ENCODE data around the gene SCN11A. TPM values are rescaled to one million over a fixed set of nuclear protein-coding genes. Genes with fewer than 3 reads are reported as not detected.

SCN11A gene
- polyA plus RNA-seq, 3 donors, result not detected

- no peaks in the 10 kb centered on the region for H3K27me3 Mint-ChIP-seq (ENCODE audit: low read depth in 3 of 3)
- no peak overlapping the region for H3K9ac ChIP-seq (ENCODE audit: insufficient read depth, low read length, poor library complexity, severe bottlenecking)
- no peak for TF ChIP-seq CTCF (IDR thresholded peaks at IDR 0.05)
- H3K9me3 Mint-ChIP-seq, result no peaks in the 10 kb centered on the region
- no peaks in the 10 kb centered on the region for H3K27me3 ChIP-seq (ENCODE audit: control insufficient read depth in 2 of 2, insufficient read depth in 2 of 2, low read length in 2 of 2)
- no peaks in the 10 kb centered on the region for H3K9me3 ChIP-seq (replicated peaks in 1 of 2; ENCODE audit: control insufficient read depth in 1 of 2, insufficient read depth in 1 of 2, low read length in 2 of 2)
- H3K79me2 ChIP-seq (ENCODE audit: insufficient read depth, low read length), result no peaks in the 10 kb centered on the region
- WGBS (ENCODE audit: insufficient coverage), result no CpG with 5 or more reads among the region's 2 CpGs
- no peak overlapping the region for H2AFZ ChIP-seq (ENCODE audit: insufficient read depth, low read depth, low read length, poor library complexity, severe bottlenecking)
- H4K20me1 ChIP-seq (ENCODE audit: insufficient read depth, low read length), result peaks cover 8% of the 10 kb centered on the region
- no peaks in the 10 kb centered on the region for H3K4me1 ChIP-seq (ENCODE audit: control insufficient read depth in 1 of 2, insufficient read depth in 2 of 2, low read length in 2 of 2)
- no peak overlapping the region for H3K4me2 ChIP-seq (replicated peaks; ENCODE audit: extremely low read depth, low read length, poor library complexity, severe bottlenecking)
- H3K36me3 Mint-ChIP-seq, result peaks cover 87 to 94% of the 10 kb centered on the region in 2 donors
- peaks cover 91 to 100% of the 10 kb centered on the region in 2 donors for H3K36me3 ChIP-seq (replicated peaks in 1 of 2; ENCODE audit: control insufficient read depth in 1 of 2, insufficient read depth in 2 of 2, low read length in 2 of 2)
- DNase-seq, result peak in 1 of 3 donors; percentile 37
- no peak overlapping the region for H3K4me3 ChIP-seq (replicated peaks in 1 of 3; ENCODE audit: low read depth in 2 of 3, low read length in 3 of 3)
- H3K27ac Mint-ChIP-seq, result no peak overlapping the region
- no peak overlapping the region for H3K4me3 Mint-ChIP-seq
- intact Hi-C loops (cut with micrococcal nuclease), result no loop called here
- H3K4me1 Mint-ChIP-seq, result no peaks in the 10 kb centered on the region
- H3K27ac ChIP-seq (ENCODE audit: low read depth in 1 of 2, low read length in 2 of 2), result no peak overlapping the region
These were observed 39.2 kb upstream of the SCN11A start for GRCh38 chr3:39090922-39091321.

- H2AFZ ChIP-seq (ENCODE audit: insufficient read depth, low read depth, low read length, poor library complexity, severe bottlenecking), result no peak overlapping the region
- no peaks in the 10 kb centered on the region for H3K4me1 ChIP-seq (ENCODE audit: control insufficient read depth in 1 of 2, insufficient read depth in 2 of 2, low read length in 2 of 2)
- H3K36me3 Mint-ChIP-seq, result peaks cover 77 to 84% of the 10 kb centered on the region in 2 donors
- no peak overlapping the region for H3K27ac ChIP-seq (ENCODE audit: low read depth in 1 of 2, low read length in 2 of 2)
- no peak for DNase-seq
- H3K9me3 Mint-ChIP-seq, result no peaks in the 10 kb centered on the region
- no peak overlapping the region for H3K27ac Mint-ChIP-seq
- H3K4me3 ChIP-seq (replicated peaks in 1 of 3; ENCODE audit: low read depth in 2 of 3, low read length in 3 of 3), result no peak overlapping the region
- H3K9ac ChIP-seq (ENCODE audit: insufficient read depth, low read length, poor library complexity, severe bottlenecking), result no peak overlapping the region
- no peaks in the 10 kb centered on the region for H3K4me1 Mint-ChIP-seq
- intact Hi-C loops (cut with micrococcal nuclease), result no loop called here
- H3K4me3 Mint-ChIP-seq, result no peak overlapping the region
- H3K36me3 ChIP-seq (replicated peaks in 1 of 2; ENCODE audit: control insufficient read depth in 1 of 2, insufficient read depth in 2 of 2, low read length in 2 of 2), result peaks cover 80 to 97% of the 10 kb centered on the region in 2 donors
- no peak overlapping the region for H3K4me2 ChIP-seq (replicated peaks; ENCODE audit: extremely low read depth, low read length, poor library complexity, severe bottlenecking)
- no peak for TF ChIP-seq CTCF (IDR thresholded peaks at IDR 0.05)
- no peaks in the 10 kb centered on the region for H3K79me2 ChIP-seq (ENCODE audit: insufficient read depth, low read length)
- 71% methylated on average over 1 of the region's 3 CpGs for WGBS (ENCODE audit: insufficient coverage)
- H4K20me1 ChIP-seq (ENCODE audit: insufficient read depth, low read length), result no peaks in the 10 kb centered on the region
- no peaks in the 10 kb centered on the region for H3K9me3 ChIP-seq (replicated peaks in 1 of 2; ENCODE audit: control insufficient read depth in 1 of 2, insufficient read depth in 1 of 2, low read length in 2 of 2)
- no peaks in the 10 kb centered on the region for H3K27me3 Mint-ChIP-seq (ENCODE audit: low read depth in 3 of 3)
- H3K27me3 ChIP-seq (ENCODE audit: control insufficient read depth in 2 of 2, insufficient read depth in 2 of 2, low read length in 2 of 2), result no peaks in the 10 kb centered on the region
These were observed 37.1 kb upstream of the SCN11A start for GRCh38 chr3:39088889-39089288.
